GM12878 (cell line): ENCODE measurements around the gene KLHL3. TPM values are rescaled to one million over a fixed set of nuclear protein-coding genes. Genes with fewer than 3 reads are reported as not detected.

Source experiments
- ATAC-seq: fragments of 200-7000 bp; cut with Tn5 transposase; 3 replicates; pipeline ENCODE4 v1.9.1; 2020; ENCODE audit warnings: mild to moderate bottlenecking, moderate library complexity
- BruUV-seq: library from RNA; stranded (reverse); fragments of 400-500 nt; replicated peaks from 2 replicates; lab custom pipeline; 2021; lab: Mats Ljungman, UMichigan
- CTCF ChIA-PET: fragments of 300-600 bp; sonication (Branson Sonifier 250); formaldehyde crosslinking; extraction: SDS; loops from one replicate; lab custom pipeline; 2021; ENCODE audit warnings: inconsistent platforms; lab: Yijun Ruan, JAX
- POLR2A ChIA-PET: fragments of 350-600 bp; formaldehyde crosslinking; extraction: SDS; loops from one replicate; lab custom pipeline; 2021; ENCODE audit warnings: inconsistent platforms; lab: Charles Lee
- RAD21 ChIA-PET: fragments of 300-600 bp; sonication (Branson Sonifier 250); formaldehyde crosslinking; loops from one replicate; lab custom pipeline; 2023; ENCODE audit warnings: antibody characterized with exemption; ENCODE audit not compliant: unreplicated experiment; lab: Charles Lee
- SMC1A ChIA-PET: fragments of 300-600 bp; sonication (Branson Sonifier 250); formaldehyde crosslinking; loops from one replicate; lab custom pipeline; 2023; ENCODE audit not compliant: unreplicated experiment, uncharacterized antibody; lab: Charles Lee
- DNase-seq: peaks from one replicate; pipeline ENCODE4 v3.0.0-alpha.2; 2011; ENCODE audit warnings: low read depth, low spot score
- FAIRE-seq: peaks from 3 replicates; lab custom pipeline; 2011; peaks lifted over from hg19 to GRCh38; lab: Jason Lieb, UNC
- H2AFZ ChIP-seq: 2 replicates; pipeline ENCODE4 v1.6.0; 2011; ENCODE audit warnings: low read depth, low read length, control low read depth; ENCODE audit not compliant: control insufficient read depth
- H3K27ac ChIP-seq: 2 replicates; pipeline ENCODE4 v1.5.1; 2011; ENCODE audit warnings: control low read depth; ENCODE audit not compliant: control insufficient read depth, insufficient read depth
- H3K27me3 ChIP-seq, 2 experiments: replicated peaks in 1 of 2; 2 replicates each; pipeline versions ENCODE4 v1.6.0 to v1.6.1; 2011; ENCODE audit warnings: low read length in 1 of 2; ENCODE audit not compliant: control insufficient read depth in 2 of 2, insufficient read depth in 2 of 2
- H3K36me3 ChIP-seq, 2 experiments: 2 replicates each; pipeline ENCODE4 v1.5.1; 2011; ENCODE audit warnings: low read length in 1 of 2; ENCODE audit not compliant: control insufficient read depth in 2 of 2, insufficient read depth in 2 of 2
- H3K4me1 ChIP-seq: 2 replicates; pipeline ENCODE4 v1.6.1; 2011; ENCODE audit warnings: mild to moderate bottlenecking, low read length, moderate library complexity, mixed read lengths; ENCODE audit not compliant: control insufficient read depth, insufficient read depth
- H3K4me2 ChIP-seq: 2 replicates; pipeline ENCODE4 v1.6.0; 2011; ENCODE audit warnings: control low read depth; ENCODE audit not compliant: control insufficient read depth, insufficient read depth
- H3K4me3 ChIP-seq: fragments of 200-600 bp; sonication (generic); 2 replicates; pipeline ENCODE4 v1.5.1; 2016
- H3K79me2 ChIP-seq: 2 replicates; pipeline ENCODE4 v1.6.0; 2011; ENCODE audit warnings: low read length; ENCODE audit not compliant: control insufficient read depth, insufficient read depth
- H3K9ac ChIP-seq: 2 replicates; pipeline ENCODE4 v1.8.0; 2011; ENCODE audit warnings: low read length, control low read depth, mixed read lengths; ENCODE audit not compliant: control insufficient read depth, insufficient read depth
- H3K9me3 ChIP-seq: replicated peaks from 3 replicates; pipeline ENCODE4 v1.5.1; 2011; ENCODE audit warnings: mild to moderate bottlenecking, low read length; ENCODE audit not compliant: control insufficient read depth, insufficient read depth
- H4K20me1 ChIP-seq: 2 replicates; pipeline ENCODE4 v1.6.0; 2011; ENCODE audit not compliant: control insufficient read depth, insufficient read depth
- ASH2L ChIP-seq: fragments of 300-600, 200-600 bp; sonication (generic); IDR thresholded peaks from 2 replicates; pipeline ENCODE4 v1.6.1; 2017; ENCODE audit warnings: low read depth, mild to moderate bottlenecking, borderline replicate concordance
- CBX5 ChIP-seq: sonication (generic); IDR thresholded peaks from 2 replicates; pipeline ENCODE4 v1.6.1; 2016; ENCODE audit warnings: low read depth, moderate library complexity, mild to moderate bottlenecking, inconsistent platforms
- FOXK2 ChIP-seq: fragments of 450-650 bp; IDR thresholded peaks from 2 replicates; pipeline ENCODE4 v1.6.1; 2017; ENCODE audit warnings: mild to moderate bottlenecking, moderate library complexity
- IKZF1 ChIP-seq: fragments of 450-650 bp; conservative IDR thresholded peaks from 2 replicates; pipeline ENCODE4 v1.6.1; 2017; ENCODE audit warnings: antibody characterized with exemption, mild to moderate bottlenecking
- MXI1 ChIP-seq: fragments of 150-350 bp; IDR thresholded peaks from 2 replicates; pipeline ENCODE4 v1.6.1; 2011; ENCODE audit warnings: low read depth, mild to moderate bottlenecking, inconsistent platforms, low read length, improper control_type of control experiment
- POLR2AphosphoS5 ChIP-seq: IDR thresholded peaks from 2 replicates; pipeline ENCODE4 v1.6.1; 2011; ENCODE audit warnings: mild to moderate bottlenecking, low read length, inconsistent platforms
- RAD21 ChIP-seq: IDR thresholded peaks from 2 replicates; pipeline ENCODE4 v1.6.1; 2011; ENCODE audit warnings: mild to moderate bottlenecking, low read depth, low read length, moderate library complexity; ENCODE audit not compliant: insufficient read depth
- RFX5 ChIP-seq: IDR thresholded peaks from 2 replicates; pipeline ENCODE4 v1.6.1; 2011; ENCODE audit warnings: low read depth, low read length, improper control_type of control experiment
- SMAD1 ChIP-seq: fragments of 450-650 bp; IDR thresholded peaks from 2 replicates; pipeline ENCODE4 v1.6.1; 2018; ENCODE audit warnings: mild to moderate bottlenecking, low read depth; ENCODE audit not compliant: partially characterized antibody
- SMARCA5 ChIP-seq: fragments of 450-650 bp; IDR thresholded peaks from 2 replicates; pipeline ENCODE4 v1.6.1; 2017; ENCODE audit warnings: mild to moderate bottlenecking
- SP1 ChIP-seq: IDR thresholded peaks from one replicate; pipeline ENCODE4 v1.6.1; 2011; ENCODE audit warnings: low read depth, low read length
- STAT1 ChIP-seq: fragments of 450-650 bp; conservative IDR thresholded peaks from 2 replicates; pipeline ENCODE4 v1.6.1; 2014; ENCODE audit warnings: antibody characterized with exemption, mild to moderate bottlenecking
- YBX1 ChIP-seq: fragments of 450-650 bp; IDR thresholded peaks from 2 replicates; pipeline ENCODE4 v1.6.1; 2016; ENCODE audit warnings: antibody characterized with exemption
- ZNF207 ChIP-seq: fragments of 450-650 bp; IDR thresholded peaks from 2 replicates; pipeline ENCODE4 v1.6.1; 2014; ENCODE audit warnings: antibody characterized with exemption, mild to moderate bottlenecking, borderline replicate concordance
- WGBS: methylation state at CpG from one replicate; pipeline ENCODE4 v1.1.6; 2016; ENCODE audit warnings: low lambda C conversion rate; ENCODE audit not compliant: insufficient replicate concordance, insufficient coverage; ENCODE audit errors: missing lambda C conversion rate; 5-methylcytosine and 5-hydroxymethylcytosine counted together
- in situ Hi-C: fragments of 300-500 bp; cut with MboI; formaldehyde crosslinking; loops from 9 replicates; pipeline ENCODE4 v1.14.3; 2018; ENCODE audit warnings: mixed read lengths
- intact Hi-C: fragments of 100-400 bp; cut with micrococcal nuclease; formaldehyde crosslinking; loops from one replicate; pipeline ENCODE4 v1.14.2; 2022; ENCODE audit not compliant: unreplicated experiment
- polyA plus RNA-seq, 11 experiments: library from polyadenylated mRNA; depleted of rRNA in 4 of 11; unstranded in 6 of 11; stranded (reverse) in 5 of 11; fragments of >200 nt; fragmentation: Nextera tagmentation in 4 of 11; fragmentation: Illumina TruSeq in 1 of 11; extraction: Ambion mirVana in 4 of 11; extraction: Trizol in 1 of 11; gene quantifications; 1 replicate in 1 of 11; 2 replicates in 10 of 11; pipeline versions ENCODE4 v1.2.1 to v1.2.3, GENCODE V29; 2011 to 2016; ENCODE audit warnings: inconsistent platforms in 2 of 11, missing spikeins in 2 of 11, low read depth in 1 of 11
- total RNA-seq, 4 experiments: library from RNA; depleted of rRNA in 3 of 4; stranded (reverse); fragments of >200 nt in 3 of 4; fragmentation: Illumina TruSeq in 1 of 4; extraction: Trizol in 1 of 4; gene quantifications; 2 replicates each; pipeline versions ENCODE4 v1.2.1 to v1.2.3, GENCODE V29; 2013 to 2021
- TF ChIP-seq, protein P1 (sequence below): IDR thresholded peaks from 2 replicates; pipeline ENCODE4 v1.6.1; 2011; ENCODE audit warnings: low read depth, low read length, improper control_type of control experiment, borderline replicate concordance
- TF ChIP-seq, protein P2 (sequence below): IDR thresholded peaks from 2 replicates; pipeline ENCODE4 v1.6.1; 2012; ENCODE audit warnings: improper control_type of control experiment, low read depth, low read length; ENCODE audit not compliant: insufficient replicate concordance
- TF ChIP-seq, protein P3 (sequence below): fragments of 450-650 bp; IDR thresholded peaks from 2 replicates; pipeline ENCODE4 v1.6.1; 2017; ENCODE audit warnings: borderline replicate concordance

KLHL3 gene
- total and polyA plus RNA-seq, 10 of the 15 experiments (the other 5 are each of a cell fraction or from before 2014, with no cell fraction given) = 1.7 to 11.7 (median 5.6) TPM

DNA sequence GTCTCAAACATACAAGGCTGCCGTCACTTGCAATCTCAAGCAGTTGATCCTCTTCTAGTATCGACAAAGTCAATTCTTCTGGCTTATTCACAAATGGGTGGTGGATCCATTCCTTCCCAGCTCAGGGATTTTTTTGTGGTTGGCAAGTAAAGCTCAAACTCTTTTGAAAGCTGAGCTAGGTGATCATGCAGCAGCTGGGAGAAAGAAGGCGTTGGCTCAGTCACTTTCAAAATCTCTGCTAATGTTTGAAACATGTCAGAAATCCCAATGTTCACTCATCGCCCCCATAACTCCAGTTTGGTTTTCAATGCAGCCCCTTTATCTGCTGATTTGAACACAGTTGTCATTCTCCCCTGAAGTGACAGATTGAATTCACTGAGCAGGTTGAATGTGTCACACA, 22.2 kb upstream of the KLHL3 start (continued):
- TF ChIP-seq SMAD1 (no peak), CBX5 (no peak), RAD21 (no peak), IKZF1 (no peak)
- TF ChIP-seq, protein P1, sequence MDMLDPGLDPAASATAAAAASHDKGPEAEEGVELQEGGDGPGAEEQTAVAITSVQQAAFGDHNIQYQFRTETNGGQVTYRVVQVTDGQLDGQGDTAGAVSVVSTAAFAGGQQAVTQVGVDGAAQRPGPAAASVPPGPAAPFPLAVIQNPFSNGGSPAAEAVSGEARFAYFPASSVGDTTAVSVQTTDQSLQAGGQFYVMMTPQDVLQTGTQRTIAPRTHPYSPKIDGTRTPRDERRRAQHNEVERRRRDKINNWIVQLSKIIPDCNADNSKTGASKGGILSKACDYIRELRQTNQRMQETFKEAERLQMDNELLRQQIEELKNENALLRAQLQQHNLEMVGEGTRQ = no peak

DNA sequence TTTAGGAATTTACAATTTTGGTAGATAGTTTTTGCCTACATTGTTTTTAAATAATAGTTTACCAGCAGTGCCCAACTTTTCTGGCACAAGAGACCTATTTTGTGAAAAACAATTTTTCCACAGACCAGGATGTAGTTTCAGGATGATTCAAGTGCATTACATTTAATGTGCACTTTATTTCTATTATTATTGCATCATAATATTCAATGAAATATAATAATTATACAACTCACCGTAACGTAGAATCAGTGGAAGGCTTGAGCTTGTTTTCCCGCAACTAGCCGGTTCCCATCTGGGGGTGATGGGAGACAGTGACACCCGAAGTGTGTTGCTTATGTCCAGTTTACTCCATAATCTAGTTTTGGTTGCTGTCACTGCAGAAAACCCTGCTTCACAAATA, 21.7 kb upstream of the KLHL3 start:
- Histone ChIP-seq H3K27me3 (no peaks in the 10 kb centered on the region), H3K9ac (no peak overlapping the region), H3K4me1 (peaks cover 17% of the 10 kb centered on the region), H2AFZ (no peak overlapping the region), H4K20me1 (no peaks in the 10 kb centered on the region), H3K27ac (peak overlapping the region; percentile 54; the same call in 1 of the 2 replicates), H3K4me2 (peak overlapping the region; percentile 62), H3K36me3 (no peaks in the 10 kb centered on the region), H3K9me3 (no peaks in the 10 kb centered on the region), H3K4me3 (no peak overlapping the region), H3K79me2 (peaks cover 16% of the 10 kb centered on the region)
- BruUV-seq = no TSS peak
- intact Hi-C loops (loop anchor here (1.0 to 10.0 kb wide), 2 partner anchors 132 to 707 kb away; partner anchors contain the start of genes EGR1 and PKD2L2), in situ Hi-C loops (no loop called here)
- POLR2A ChIA-PET = no interaction called here
- 100% methylated on average over 5 of the region's 5 CpGs for WGBS
- no peak for FAIRE-seq
- DNase-seq = no peak
- no peak for ATAC-seq
- CTCF ChIA-PET = interaction anchor here (0.7 to 3.8 kb wide), 2 partner anchors 15 to 23 kb away, joined by 3 to 22 read pairs; no protein-coding TSS in a partner anchor
- RAD21 ChIA-PET = no interaction called here
- SMC1A ChIA-PET = interaction anchor here (0.6 to 1.2 kb wide), 3 partner anchors 15 to 94 kb away, joined by 3 to 4 read pairs (median 3); no protein-coding TSS in a partner anchor
- TF ChIP-seq SP1 (no peak), FOXK2 (no peak), MXI1 (no peak), STAT1 (no peak), ASH2L (no peak), YBX1 (no peak), SMARCA5 (no peak), POLR2AphosphoS5 (no peak), ZNF207 (no peak), RFX5 (no peak)
- TF ChIP-seq, protein P2, sequence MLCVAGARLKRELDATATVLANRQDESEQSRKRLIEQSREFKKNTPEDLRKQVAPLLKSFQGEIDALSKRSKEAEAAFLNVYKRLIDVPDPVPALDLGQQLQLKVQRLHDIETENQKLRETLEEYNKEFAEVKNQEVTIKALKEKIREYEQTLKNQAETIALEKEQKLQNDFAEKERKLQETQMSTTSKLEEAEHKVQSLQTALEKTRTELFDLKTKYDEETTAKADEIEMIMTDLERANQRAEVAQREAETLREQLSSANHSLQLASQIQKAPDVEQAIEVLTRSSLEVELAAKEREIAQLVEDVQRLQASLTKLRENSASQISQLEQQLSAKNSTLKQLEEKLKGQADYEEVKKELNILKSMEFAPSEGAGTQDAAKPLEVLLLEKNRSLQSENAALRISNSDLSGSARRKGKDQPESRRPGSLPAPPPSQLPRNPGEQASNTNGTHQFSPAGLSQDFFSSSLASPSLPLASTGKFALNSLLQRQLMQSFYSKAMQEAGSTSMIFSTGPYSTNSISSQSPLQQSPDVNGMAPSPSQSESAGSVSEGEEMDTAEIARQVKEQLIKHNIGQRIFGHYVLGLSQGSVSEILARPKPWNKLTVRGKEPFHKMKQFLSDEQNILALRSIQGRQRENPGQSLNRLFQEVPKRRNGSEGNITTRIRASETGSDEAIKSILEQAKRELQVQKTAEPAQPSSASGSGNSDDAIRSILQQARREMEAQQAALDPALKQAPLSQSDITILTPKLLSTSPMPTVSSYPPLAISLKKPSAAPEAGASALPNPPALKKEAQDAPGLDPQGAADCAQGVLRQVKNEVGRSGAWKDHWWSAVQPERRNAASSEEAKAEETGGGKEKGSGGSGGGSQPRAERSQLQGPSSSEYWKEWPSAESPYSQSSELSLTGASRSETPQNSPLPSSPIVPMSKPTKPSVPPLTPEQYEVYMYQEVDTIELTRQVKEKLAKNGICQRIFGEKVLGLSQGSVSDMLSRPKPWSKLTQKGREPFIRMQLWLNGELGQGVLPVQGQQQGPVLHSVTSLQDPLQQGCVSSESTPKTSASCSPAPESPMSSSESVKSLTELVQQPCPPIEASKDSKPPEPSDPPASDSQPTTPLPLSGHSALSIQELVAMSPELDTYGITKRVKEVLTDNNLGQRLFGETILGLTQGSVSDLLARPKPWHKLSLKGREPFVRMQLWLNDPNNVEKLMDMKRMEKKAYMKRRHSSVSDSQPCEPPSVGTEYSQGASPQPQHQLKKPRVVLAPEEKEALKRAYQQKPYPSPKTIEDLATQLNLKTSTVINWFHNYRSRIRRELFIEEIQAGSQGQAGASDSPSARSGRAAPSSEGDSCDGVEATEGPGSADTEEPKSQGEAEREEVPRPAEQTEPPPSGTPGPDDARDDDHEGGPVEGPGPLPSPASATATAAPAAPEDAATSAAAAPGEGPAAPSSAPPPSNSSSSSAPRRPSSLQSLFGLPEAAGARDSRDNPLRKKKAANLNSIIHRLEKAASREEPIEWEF = no peak
- TF ChIP-seq, protein P3, sequence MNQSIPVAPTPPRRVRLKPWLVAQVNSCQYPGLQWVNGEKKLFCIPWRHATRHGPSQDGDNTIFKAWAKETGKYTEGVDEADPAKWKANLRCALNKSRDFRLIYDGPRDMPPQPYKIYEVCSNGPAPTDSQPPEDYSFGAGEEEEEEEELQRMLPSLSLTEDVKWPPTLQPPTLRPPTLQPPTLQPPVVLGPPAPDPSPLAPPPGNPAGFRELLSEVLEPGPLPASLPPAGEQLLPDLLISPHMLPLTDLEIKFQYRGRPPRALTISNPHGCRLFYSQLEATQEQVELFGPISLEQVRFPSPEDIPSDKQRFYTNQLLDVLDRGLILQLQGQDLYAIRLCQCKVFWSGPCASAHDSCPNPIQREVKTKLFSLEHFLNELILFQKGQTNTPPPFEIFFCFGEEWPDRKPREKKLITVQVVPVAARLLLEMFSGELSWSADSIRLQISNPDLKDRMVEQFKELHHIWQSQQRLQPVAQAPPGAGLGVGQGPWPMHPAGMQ = no peak
